ENCODE data around the gene HOXA5.

Gene HOXA5

GRCh38 chr7:27131390-27131819 is 12.1 kb downstream of the HOXA5 start:
- no peak for DNase-seq

GRCh38 chr7:27130540-27131389 is 12.7 kb downstream of the HOXA5 start, which contains the start of gene HOXA4:
HOXA4 (minus strand) TSS chr7:27130757; CDS start chr7:27130733, 24 bp downstream.
- DNase-seq, result peak; percentile 29

- DNase-seq, result no peak
Observed at GRCh38 chr7:27129729-27130539, 13.5 kb downstream of the HOXA5 start.

- no peak for DNase-seq
Observed at GRCh38 chr7:27128776-27129728, 14.4 kb downstream of the HOXA5 start.

- DNase-seq, result no peak
Observed at GRCh38 chr7:27128034-27128433, 15.4 kb downstream of the HOXA5 start.

GRCh38 chr7:27126596-27127327 is 16.7 kb downstream of the HOXA5 start:
- no peak for DNase-seq

GRCh38 chr7:27125986-27126394 is 17.5 kb downstream of the HOXA5 start:
- no peak for DNase-seq

GRCh38 chr7:27124902-27125689 is 18.4 kb downstream of the HOXA5 start:
- no peak for DNase-seq

- DNase-seq, result no peak
Observed at GRCh38 chr7:27124096-27124901, 19.2 kb downstream of the HOXA5 start.

GRCh38 chr7:27123477-27124053 is 19.9 kb downstream of the HOXA5 start:
- DNase-seq, result no peak

- DNase-seq, result no peak
Observed at GRCh38 chr7:27123007-27123476, 20.4 kb downstream of the HOXA5 start.

GRCh38 chr7:27122077-27122910 is 21.2 kb downstream of the HOXA5 start:
- DNase-seq, result no peak

GRCh38 chr7:27121684-27122076 is 21.8 kb downstream of the HOXA5 start:
- no peak for DNase-seq

- DNase-seq, result no peak
Observed at GRCh38 chr7:27119412-27119911, 24.0 kb downstream of the HOXA5 start.

- DNase-seq, result no peak
Observed at GRCh38 chr7:27118580-27118979, 24.9 kb downstream of the HOXA5 start.

GRCh38 chr7:27117887-27118491 is 25.5 kb downstream of the HOXA5 start:
- no peak for DNase-seq

GRCh38 chr7:27116962-27117886 is 26.3 kb downstream of the HOXA5 start:
- DNase-seq, result no peak
